ENCODE measurements around the gene CST4. TPM values are rescaled to one million over a fixed set of nuclear protein-coding genes. Genes with fewer than 3 reads are reported as not detected.

The CST4 gene
- total and polyA plus RNA-seq, 2 donors (not counting 1 experiment from before 2014, with no cell fraction given) = not detected

DNA sequence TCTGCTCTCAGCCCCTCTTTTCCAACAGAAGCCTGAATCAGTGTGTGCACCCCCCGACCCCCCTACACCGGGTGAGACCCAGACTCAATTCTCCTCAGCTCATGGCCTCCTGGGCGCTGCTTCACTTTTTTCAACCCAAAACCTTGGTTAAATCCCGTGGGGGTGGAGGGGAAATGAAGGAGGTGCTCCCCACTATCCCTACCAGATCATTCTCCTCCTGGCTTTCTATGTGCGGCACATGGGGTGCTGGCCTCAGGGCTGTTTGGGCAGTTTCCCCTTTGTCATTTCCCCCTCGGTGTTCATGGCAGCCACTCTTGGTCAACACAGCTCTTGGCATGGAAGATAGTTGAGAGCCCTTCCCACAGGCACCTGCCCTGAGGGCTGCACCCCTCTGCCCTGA lies 4.6 kb downstream of the CST4 start:
- 100% methylated on average over 1 of the region's 6 CpGs for WGBS (ENCODE audit: insufficient coverage)
- Histone ChIP-seq H3K9me3 (ENCODE audit: control extremely low read depth in 1 of 3, control insufficient read depth in 2 of 3, insufficient read depth in 1 of 3, low read length in 2 of 3) (no peaks in the 10 kb centered on the region), H3K4me1 (ENCODE audit: control insufficient read depth in 2 of 2, insufficient read depth in 2 of 2, low read length in 2 of 2) (no peaks in the 10 kb centered on the region), H3K27me3 (replicated peaks in 1 of 4; ENCODE audit: control extremely low read depth in 1 of 4, control insufficient read depth in 3 of 4, insufficient read depth in 4 of 4, low read length in 3 of 4) (no peaks in the 10 kb centered on the region), H4K20me1 (ENCODE audit: control insufficient read depth, insufficient read depth, low read length, poor library complexity, severe bottlenecking) (no peaks in the 10 kb centered on the region), H3K36me3 (replicated peaks in 1 of 2; ENCODE audit: control extremely low read depth in 1 of 2, control insufficient read depth in 1 of 2, extremely low read depth in 1 of 2, insufficient read depth in 2 of 2, low read length in 1 of 2) (no peaks in the 10 kb centered on the region), H3K79me2 (ENCODE audit: control insufficient read depth, insufficient read depth, low read length) (no peaks in the 10 kb centered on the region), H3K27ac (ENCODE audit: low read length in 2 of 2) (no peak overlapping the region), H3K9ac (ENCODE audit: low read length) (no peak overlapping the region), H3K4me3 (ENCODE audit: control extremely low read depth in 1 of 5, extremely low read depth in 1 of 5, insufficient read depth in 1 of 5, low read depth in 2 of 5, low read length in 4 of 5) (no peak overlapping the region), H3K4me2 (replicated peaks; ENCODE audit: low read depth, low read length, poor library complexity, severe bottlenecking) (no peak overlapping the region), H2AFZ (ENCODE audit: insufficient read depth, low read depth, low read length, poor library complexity, severe bottlenecking) (no peak overlapping the region)
- DNase-seq (no peak), ATAC-seq (ENCODE audit: low read depth) (no peak)
- intact Hi-C loops (cut with micrococcal nuclease) = no loop called here
- Mint-ChIP-seq H3K27ac (no peak overlapping the region), H3K9me3 (ENCODE audit: insufficient read depth) (no peaks in the 10 kb centered on the region), H3K4me1 (no peaks in the 10 kb centered on the region), H3K27me3 (peaks cover 10% of the 10 kb centered on the region), H3K4me3 (no peak overlapping the region)
- TF ChIP-seq EZH2 (IDR thresholded peaks at IDR 0.05; ENCODE audit: borderline replicate concordance, insufficient read depth, low read depth, low read length, poor library complexity, severe bottlenecking) = no peak
- TF ChIP-seq, protein P1, sequence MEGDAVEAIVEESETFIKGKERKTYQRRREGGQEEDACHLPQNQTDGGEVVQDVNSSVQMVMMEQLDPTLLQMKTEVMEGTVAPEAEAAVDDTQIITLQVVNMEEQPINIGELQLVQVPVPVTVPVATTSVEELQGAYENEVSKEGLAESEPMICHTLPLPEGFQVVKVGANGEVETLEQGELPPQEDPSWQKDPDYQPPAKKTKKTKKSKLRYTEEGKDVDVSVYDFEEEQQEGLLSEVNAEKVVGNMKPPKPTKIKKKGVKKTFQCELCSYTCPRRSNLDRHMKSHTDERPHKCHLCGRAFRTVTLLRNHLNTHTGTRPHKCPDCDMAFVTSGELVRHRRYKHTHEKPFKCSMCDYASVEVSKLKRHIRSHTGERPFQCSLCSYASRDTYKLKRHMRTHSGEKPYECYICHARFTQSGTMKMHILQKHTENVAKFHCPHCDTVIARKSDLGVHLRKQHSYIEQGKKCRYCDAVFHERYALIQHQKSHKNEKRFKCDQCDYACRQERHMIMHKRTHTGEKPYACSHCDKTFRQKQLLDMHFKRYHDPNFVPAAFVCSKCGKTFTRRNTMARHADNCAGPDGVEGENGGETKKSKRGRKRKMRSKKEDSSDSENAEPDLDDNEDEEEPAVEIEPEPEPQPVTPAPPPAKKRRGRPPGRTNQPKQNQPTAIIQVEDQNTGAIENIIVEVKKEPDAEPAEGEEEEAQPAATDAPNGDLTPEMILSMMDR (IDR thresholded peaks at IDR 0.05) = no peak
- CTCF ChIA-PET = no interaction called here
- POLR2A ChIA-PET = no interaction called here

- H3K27me3 Mint-ChIP-seq = peaks cover 10% of the 10 kb centered on the region
- no peak overlapping the region for H3K27ac Mint-ChIP-seq
- H3K4me1 Mint-ChIP-seq = no peaks in the 10 kb centered on the region
- DNase-seq = no peak
- H3K9me3 ChIP-seq (ENCODE audit: control extremely low read depth in 1 of 3, control insufficient read depth in 2 of 3, insufficient read depth in 1 of 3, low read length in 2 of 3) = no peaks in the 10 kb centered on the region
- TF ChIP-seq, protein P1 (IDR thresholded peaks at IDR 0.05) = no peak
- no peak for TF ChIP-seq EZH2 (IDR thresholded peaks at IDR 0.05; ENCODE audit: borderline replicate concordance, insufficient read depth, low read depth, low read length, poor library complexity, severe bottlenecking)
- H2AFZ ChIP-seq (ENCODE audit: insufficient read depth, low read depth, low read length, poor library complexity, severe bottlenecking) = no peak overlapping the region
- no peaks in the 10 kb centered on the region for H3K79me2 ChIP-seq (ENCODE audit: control insufficient read depth, insufficient read depth, low read length)
- WGBS (ENCODE audit: insufficient coverage) = no CpG with 5 or more reads among the region's 2 CpGs
- ChIA-PET CTCF (no interaction called here), POLR2A (no interaction called here)
- no peaks in the 10 kb centered on the region for H4K20me1 ChIP-seq (ENCODE audit: control insufficient read depth, insufficient read depth, low read length, poor library complexity, severe bottlenecking)
- H3K27me3 ChIP-seq (replicated peaks in 1 of 4; ENCODE audit: control extremely low read depth in 1 of 4, control insufficient read depth in 3 of 4, insufficient read depth in 4 of 4, low read length in 3 of 4) = no peaks in the 10 kb centered on the region
- H3K9ac ChIP-seq (ENCODE audit: low read length) = no peak overlapping the region
- H3K4me1 ChIP-seq (ENCODE audit: control insufficient read depth in 2 of 2, insufficient read depth in 2 of 2, low read length in 2 of 2) = no peaks in the 10 kb centered on the region
- no peak overlapping the region for H3K27ac ChIP-seq (ENCODE audit: low read length in 2 of 2)
- no peaks in the 10 kb centered on the region for H3K36me3 ChIP-seq (replicated peaks in 1 of 2; ENCODE audit: control extremely low read depth in 1 of 2, control insufficient read depth in 1 of 2, extremely low read depth in 1 of 2, insufficient read depth in 2 of 2, low read length in 1 of 2)
- intact Hi-C loops (cut with micrococcal nuclease) = no loop called here
- no peak overlapping the region for H3K4me3 Mint-ChIP-seq
- H3K4me3 ChIP-seq (ENCODE audit: control extremely low read depth in 1 of 5, extremely low read depth in 1 of 5, insufficient read depth in 1 of 5, low read depth in 2 of 5, low read length in 4 of 5) = no peak overlapping the region
- no peaks in the 10 kb centered on the region for H3K9me3 Mint-ChIP-seq (ENCODE audit: insufficient read depth)
- no peak overlapping the region for H3K4me2 ChIP-seq (replicated peaks; ENCODE audit: low read depth, low read length, poor library complexity, severe bottlenecking)
- no peak for ATAC-seq (ENCODE audit: low read depth)
These were observed 5.0 kb downstream of the CST4 start for GRCh38 chr20:23683807-23684206.
